ENCODE data around the gene ZBTB5. TPM values are rescaled to one million over a fixed set of nuclear protein-coding genes. Genes with fewer than 3 reads are reported as not detected.
"Not testable (repeated sequence)": the region's sequence is repeated elsewhere in the genome, so short reads cannot be mapped to it uniquely, and the experiment has no call there.

ZBTB5 gene, protein sequence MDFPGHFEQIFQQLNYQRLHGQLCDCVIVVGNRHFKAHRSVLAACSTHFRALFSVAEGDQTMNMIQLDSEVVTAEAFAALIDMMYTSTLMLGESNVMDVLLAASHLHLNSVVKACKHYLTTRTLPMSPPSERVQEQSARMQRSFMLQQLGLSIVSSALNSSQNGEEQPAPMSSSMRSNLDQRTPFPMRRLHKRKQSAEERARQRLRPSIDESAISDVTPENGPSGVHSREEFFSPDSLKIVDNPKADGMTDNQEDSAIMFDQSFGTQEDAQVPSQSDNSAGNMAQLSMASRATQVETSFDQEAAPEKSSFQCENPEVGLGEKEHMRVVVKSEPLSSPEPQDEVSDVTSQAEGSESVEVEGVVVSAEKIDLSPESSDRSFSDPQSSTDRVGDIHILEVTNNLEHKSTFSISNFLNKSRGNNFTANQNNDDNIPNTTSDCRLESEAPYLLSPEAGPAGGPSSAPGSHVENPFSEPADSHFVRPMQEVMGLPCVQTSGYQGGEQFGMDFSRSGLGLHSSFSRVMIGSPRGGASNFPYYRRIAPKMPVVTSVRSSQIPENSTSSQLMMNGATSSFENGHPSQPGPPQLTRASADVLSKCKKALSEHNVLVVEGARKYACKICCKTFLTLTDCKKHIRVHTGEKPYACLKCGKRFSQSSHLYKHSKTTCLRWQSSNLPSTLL
- total RNA-seq (2014; rRNA removed) = 6.7 and 6.9 TPM in 2 replicates
- polyA plus RNA-seq (2012) = 3.8 TPM

GRCh38 chr9:37465249-37466036, at the start of gene ZBTB5:
Gene ZBTB5 (minus strand): TSS chr9:37465450. CDS start chr9:37442551, 22,899 bp downstream.
- DNase-seq (ENCODE audit: low read depth) = peak; percentile 100

DNA sequence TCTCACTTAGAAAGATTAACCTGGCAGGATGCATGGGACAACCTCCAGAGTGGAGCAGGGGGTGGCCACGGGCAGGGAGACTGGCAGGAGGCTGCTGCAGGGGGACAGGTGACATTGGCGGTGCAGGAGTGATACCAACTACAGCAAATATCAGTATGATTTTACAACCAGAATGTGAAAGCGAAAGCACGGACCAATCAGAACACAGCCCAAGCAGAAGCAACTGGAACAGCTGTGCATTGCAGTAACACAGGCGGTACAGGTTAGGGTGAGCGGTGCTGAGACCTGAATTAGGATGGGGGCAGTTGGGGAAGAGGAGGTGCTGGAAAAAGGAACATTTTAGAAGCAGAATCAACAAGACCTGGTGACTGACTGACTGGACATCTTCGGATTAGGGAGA, 49.7 kb upstream of the ZBTB5 start:
- no peak for DNase-seq (ENCODE audit: low read depth)

DNA sequence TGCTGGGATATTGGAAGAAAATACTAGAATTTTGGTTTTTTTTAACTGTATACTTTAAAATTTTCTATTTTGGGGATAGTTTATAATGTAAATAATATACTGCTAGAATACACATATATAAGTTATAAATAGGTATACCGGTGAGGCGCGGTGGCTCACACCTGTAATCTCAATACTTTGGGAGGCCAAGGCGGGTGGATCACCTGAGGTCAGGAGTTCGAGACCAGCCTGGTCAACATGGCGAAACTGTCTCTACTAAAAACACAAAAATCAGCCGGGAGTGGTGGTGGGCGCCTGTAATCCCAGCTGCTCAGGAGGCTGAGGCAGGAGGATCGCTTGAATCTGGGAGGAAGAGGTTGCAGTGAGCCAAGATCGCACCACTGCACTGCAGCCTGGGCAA, 49.2 kb upstream of the ZBTB5 start:
- not testable (repeated sequence) for DNase-seq (ENCODE audit: low read depth)

GRCh38 chr9:37512437-37512836, 47.2 kb upstream of the ZBTB5 start:
- no peak for DNase-seq (ENCODE audit: low read depth)

DNA sequence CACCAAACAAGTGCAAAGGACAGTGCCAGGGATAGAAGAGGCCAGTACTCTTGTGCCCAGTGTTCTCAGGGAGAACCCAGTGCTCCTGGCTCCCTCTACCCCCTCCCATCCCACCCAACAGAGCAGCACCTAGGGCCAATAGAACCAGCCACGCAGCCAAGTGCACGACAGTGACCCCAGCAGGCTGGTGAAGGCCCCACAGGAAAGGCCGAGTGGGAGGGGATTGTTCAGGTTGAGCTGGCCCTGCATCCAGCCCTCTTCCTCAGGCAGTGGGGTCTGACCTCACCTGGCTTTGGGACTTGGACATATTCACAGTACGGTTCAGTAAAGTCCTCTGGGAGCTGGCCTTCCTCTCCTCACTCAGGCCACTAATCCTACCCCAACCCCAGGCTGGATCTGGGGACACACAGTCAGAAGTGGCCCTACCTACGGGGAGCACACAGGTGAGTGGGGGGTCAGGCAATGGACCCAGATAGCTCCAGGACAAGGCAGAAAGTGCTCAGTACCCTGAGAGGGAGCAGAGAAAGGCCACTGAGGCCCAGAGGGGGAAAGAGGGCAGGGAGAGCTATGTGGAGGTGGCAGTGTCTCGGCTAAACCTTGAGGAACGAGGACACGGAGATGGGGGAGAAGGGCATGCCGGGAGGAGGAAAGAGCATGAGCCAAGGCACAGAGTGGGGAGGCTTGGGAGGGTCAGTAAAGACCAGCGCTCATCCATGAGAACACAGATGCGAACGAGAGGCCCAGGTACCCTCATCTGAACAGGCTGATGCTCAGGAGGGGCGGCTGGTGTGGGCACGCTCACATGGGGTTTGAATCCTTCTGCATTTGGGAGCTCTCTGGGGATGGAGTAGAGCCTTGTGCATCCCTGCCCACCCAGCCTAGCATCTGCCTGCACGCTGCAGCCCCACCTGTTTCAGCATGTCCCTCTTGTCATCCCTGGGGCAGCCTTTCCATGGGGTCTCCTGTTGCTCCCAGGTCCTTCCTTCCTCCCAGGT, 46.1 kb upstream of the ZBTB5 start:
- DNase-seq (ENCODE audit: low read depth) = no peak

DNA sequence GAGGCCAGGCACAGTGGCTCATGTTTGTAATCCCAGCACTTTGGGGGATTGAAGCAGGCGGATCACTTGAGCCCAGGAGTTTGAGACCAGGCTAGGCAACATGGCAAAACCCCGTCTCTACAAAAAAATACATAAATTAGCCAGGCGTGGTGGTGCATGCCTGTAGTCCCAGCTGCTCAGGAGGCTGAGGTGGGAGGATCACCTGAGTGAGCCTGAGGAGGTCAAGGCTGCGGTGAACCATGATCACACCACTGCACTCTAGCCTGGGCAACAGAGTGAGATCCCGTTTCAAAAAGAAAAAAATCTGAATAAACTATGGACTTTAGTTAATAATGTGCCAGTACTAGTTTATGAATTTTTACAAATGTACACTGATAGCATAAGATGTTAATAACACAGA, 44.8 kb upstream of the ZBTB5 start:
- not testable (repeated sequence) for DNase-seq (ENCODE audit: low read depth)

DNA sequence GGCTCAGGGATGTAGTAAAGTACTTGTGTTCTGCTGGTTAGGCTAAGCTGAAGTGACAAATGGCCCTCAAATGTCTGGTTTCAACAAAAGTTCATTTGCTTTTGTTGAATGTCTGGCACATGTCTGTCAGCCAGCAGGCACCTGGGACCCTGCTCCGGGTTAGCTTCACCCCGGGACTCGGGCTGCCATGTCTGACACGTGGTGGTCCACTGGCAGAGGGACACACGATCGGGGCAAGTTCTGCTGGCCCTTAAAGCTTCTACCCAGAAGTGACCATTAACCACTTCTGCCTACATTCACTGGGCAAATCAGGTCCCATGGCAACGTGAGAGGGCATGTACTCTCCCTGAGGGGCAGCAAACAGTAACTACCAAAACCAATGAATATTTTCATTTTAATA, 44.3 kb upstream of the ZBTB5 start:
- no peak for DNase-seq (ENCODE audit: low read depth)

DNA sequence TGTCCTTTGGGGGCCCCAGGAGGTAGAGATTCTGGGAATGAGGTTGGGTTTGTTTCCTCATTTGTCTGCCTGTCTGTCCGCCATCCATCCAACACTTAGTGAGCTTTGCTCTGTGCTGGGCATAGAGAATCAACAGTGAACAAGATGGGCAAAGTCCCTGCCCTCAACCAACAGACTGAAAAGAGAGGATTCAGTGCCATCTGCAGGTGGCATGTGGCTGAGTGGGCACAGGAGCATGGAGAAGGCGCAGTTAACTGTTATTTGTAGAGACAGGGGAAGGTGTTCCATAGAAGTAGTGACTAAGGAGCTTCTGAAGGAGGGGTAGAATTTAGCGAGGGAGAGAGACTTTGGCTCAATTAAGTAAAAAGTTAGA, 43.6 kb upstream of the ZBTB5 start:
- no peak for DNase-seq (ENCODE audit: low read depth)

GRCh38 chr9:37508135-37508833, 43.0 kb upstream of the ZBTB5 start:
- DNase-seq (ENCODE audit: low read depth) = no peak

- no peak for DNase-seq (ENCODE audit: low read depth)
Observed at GRCh38 chr9:37507566-37508134, 42.4 kb upstream of the ZBTB5 start.

DNA sequence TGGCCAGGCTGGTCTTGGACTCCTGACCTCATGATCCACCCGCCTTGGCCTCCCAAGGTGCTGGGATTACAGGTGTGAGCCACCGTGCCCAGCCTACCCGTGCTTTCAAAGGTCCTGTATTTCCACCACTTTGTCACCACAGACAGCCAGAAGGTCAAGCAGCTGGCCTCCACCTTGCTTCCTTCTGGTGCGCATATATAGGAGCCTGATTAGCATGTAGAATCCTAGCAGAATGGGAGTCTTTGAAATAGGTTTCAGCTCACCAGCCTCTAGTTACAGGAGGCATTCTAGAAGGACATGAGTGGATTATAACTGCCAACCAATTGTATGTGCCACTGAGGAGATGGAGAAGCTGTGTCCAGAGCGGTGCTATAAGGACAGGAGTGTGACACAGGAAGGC, 39.4 kb upstream of the ZBTB5 start:
- no peak for DNase-seq (ENCODE audit: low read depth)

GRCh38 chr9:37503736-37504135, 38.5 kb upstream of the ZBTB5 start:
- DNase-seq (ENCODE audit: low read depth) = no peak

- DNase-seq (ENCODE audit: low read depth) = no peak
Observed at GRCh38 chr9:37501957-37502596, 36.8 kb upstream of the ZBTB5 start.

- DNase-seq (ENCODE audit: low read depth) = no peak
Observed at GRCh38 chr9:37499297-37499696, 34.0 kb upstream of the ZBTB5 start.

DNA sequence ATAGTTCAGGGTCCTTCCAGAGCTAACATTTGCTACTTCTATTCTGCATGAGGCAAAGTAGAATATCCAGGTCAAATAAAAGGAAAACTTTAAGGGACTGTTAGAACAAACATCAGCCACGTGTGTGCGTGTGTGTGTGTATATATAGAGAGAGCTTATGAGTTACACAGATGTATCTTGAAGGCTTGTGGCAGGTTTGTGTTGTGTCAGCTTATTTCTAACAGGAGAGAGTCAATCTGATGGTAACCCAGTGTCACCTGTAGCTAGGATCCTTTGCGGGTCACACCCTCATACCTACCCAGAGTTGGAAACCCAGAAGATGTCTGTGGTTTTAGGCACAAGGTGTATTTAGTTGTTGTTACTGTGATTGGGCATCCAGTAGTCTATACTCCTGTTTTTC, 33.2 kb upstream of the ZBTB5 start:
- DNase-seq (ENCODE audit: low read depth) = no peak

GRCh38 chr9:37497320-37497719, 32.1 kb upstream of the ZBTB5 start:
- DNase-seq (ENCODE audit: low read depth) = no peak

DNA sequence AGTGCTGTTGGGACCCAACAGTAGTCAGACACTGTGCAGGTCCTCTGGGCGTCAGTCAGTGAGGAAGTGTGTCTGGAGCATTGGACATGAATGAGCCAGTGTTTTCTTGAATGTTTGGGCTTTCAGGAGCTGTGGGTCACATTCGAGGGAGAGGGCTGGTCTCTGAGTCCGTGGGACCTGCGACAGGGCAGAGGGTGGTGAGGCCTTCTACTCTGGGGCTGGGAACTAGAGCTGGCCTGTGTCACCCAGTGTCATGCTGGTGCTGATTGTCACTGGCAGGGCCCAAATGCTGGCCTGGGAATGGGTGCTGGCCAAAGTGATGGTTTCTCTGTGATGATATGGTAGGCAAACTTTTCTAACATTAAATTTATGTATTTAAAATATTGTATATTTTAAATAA, 30.8 kb upstream of the ZBTB5 start:
- DNase-seq (ENCODE audit: low read depth) = no peak

- DNase-seq (ENCODE audit: low read depth) = no peak
Observed at GRCh38 chr9:37495571-37495970, 30.3 kb upstream of the ZBTB5 start.

GRCh38 chr9:37491939-37492338, 26.7 kb upstream of the ZBTB5 start:
- DNase-seq (ENCODE audit: low read depth) = no peak
